GM12801 (cell line): Measurements from ENCODE around the gene MTMR2.

Experiments used
- TF ChIP-seq, protein P1 (sequence below): IDR thresholded peaks from one replicate; pipeline ENCODE4 v1.5.1; 2011; ENCODE audit warnings: control low read depth; ENCODE audit not compliant: insufficient read length; ENCODE audit errors: extremely low read depth

Gene MTMR2

DNA sequence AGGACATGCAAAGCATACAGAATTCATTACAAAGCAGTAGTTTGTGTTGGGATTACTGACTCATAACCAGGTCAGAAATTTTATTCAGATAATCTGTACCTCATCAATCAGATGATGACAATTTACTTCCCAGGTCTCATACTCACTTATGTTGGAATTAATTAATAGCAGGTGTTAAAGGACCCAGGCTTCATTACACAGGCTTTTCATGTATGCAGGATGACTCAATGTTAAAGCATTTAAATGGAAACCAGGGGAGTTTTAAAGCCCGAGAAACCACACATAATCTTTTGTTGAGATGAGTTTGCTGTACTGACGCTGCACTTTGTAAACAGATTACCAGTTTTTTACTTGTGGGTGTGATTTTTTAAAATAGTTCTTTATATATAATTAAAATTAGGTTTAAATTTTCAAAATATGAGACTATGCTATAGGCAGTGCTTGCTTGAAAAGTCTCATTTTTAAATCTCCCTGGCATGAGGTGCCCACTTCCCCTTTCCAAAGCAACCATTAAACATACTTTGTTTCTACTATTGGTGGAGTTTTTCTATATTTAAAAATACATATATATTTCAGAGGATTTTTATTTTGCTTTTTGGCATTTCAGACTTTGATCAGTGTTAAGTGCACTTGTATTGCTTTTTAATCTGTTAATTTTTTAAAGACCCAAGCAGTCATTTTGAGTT lies 92.6 kb downstream of the MTMR2 start:
- TF ChIP-seq, protein P1, sequence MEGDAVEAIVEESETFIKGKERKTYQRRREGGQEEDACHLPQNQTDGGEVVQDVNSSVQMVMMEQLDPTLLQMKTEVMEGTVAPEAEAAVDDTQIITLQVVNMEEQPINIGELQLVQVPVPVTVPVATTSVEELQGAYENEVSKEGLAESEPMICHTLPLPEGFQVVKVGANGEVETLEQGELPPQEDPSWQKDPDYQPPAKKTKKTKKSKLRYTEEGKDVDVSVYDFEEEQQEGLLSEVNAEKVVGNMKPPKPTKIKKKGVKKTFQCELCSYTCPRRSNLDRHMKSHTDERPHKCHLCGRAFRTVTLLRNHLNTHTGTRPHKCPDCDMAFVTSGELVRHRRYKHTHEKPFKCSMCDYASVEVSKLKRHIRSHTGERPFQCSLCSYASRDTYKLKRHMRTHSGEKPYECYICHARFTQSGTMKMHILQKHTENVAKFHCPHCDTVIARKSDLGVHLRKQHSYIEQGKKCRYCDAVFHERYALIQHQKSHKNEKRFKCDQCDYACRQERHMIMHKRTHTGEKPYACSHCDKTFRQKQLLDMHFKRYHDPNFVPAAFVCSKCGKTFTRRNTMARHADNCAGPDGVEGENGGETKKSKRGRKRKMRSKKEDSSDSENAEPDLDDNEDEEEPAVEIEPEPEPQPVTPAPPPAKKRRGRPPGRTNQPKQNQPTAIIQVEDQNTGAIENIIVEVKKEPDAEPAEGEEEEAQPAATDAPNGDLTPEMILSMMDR = no peak

DNA sequence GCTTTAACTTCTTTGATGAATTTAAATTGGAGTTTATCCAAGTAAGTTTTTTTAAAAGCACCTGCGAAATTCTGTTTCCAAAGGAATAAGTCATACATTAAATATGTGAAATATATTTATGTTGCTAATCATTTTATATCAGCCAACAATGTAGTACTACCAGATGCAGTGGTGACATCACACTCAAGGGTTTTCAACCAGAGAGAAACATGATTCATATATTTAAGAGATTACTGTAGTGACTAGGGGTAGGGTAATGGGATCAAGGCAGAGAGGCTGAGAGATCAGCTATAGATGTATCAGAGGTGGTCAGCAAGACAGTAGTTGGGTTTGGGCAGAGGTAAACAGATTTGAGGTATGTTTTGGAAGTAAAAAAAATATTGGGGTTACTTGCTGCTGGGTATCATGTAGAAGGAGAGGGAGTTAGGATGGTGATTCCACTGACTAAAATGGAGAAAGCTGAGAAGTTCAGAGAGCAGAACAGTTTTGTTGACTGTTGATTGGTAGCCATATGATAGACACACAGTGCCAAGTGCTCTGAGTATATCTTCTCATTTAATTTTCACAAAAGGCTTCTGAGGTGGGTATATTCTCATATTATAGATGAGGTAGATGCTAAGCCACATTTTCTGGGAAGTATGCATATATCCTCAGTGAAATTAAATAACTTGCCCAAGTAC lies 94.2 kb downstream of the MTMR2 start:
- TF ChIP-seq, protein P1 = no peak

DNA sequence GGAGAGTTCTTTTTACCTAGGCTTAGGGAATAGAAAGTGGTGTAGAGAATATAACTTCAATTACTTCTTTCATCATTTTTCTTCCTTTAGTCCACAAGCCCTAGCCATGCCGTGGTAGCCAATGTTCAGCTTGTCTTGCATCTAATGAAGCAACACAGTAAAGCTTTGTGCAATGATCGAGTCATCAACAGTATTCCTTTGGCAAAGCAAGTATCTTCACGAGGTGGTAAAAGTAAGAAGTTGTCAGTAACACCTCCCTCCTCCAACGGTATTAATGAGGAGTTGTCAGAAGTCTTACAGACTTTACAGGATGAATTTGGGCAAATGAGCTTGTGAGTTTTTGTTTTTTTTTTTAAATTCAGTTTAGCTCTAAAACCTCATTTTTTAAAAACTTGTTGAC lies 96.2 kb downstream of the MTMR2 start:
- TF ChIP-seq, protein P1 = no peak

DNA sequence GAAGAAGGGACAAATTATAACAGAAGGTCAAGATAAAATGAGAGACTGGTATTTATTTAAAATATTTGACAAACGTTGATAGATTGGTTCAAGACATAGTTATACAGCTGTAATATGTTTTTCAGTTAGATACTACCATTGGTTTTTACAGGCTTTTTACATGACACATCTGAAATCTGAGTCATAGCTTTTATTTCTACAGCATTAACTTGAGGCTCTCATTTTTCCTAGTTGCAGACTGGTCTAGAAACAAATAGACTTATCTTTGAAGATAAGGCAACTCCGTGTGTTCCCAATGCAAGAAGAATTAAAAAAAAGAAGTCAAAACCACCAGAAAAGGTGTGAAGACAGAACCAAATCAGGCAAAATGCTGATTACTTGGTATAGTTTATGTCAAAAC lies 102.3 kb downstream of the MTMR2 start:
- TF ChIP-seq, protein P1 = no peak

DNA sequence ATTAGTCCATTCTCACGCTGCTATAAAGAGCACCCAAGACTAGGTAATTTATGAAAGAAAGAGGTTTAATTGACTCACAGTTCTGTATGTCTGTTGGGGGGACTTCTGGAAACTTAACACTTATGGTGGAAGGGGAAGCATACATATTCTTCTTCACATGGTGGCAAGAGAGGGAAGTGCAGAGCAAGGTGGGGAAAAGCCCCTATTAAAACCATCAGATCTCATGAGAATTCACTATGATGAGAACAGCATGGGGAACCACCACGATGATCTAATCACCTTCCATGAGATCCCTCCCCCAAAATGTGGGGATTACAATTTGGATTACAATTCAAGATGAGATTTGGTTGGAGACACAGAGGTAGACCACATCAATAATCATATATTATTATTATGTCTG lies 107.9 kb downstream of the MTMR2 start:
- TF ChIP-seq, protein P1 = no peak

DNA sequence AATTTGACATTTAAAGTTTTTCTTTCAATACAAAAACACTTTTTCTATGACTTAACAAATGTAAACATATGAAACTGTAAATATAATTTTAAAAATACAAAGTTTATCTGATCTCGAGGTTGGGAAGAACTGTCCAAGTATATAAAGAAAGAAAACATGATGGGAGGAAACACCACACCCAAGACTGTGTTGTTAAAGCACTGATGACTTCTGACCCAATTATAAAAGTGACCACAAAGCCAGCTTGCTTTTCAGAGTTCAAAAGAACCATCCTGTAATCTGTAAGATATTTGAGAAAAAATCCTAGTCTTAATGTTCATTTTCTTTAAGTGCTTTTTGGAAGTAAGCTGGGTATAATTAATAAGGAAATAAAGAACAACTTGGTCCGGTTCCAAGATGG lies 118.0 kb downstream of the MTMR2 start:
- TF ChIP-seq, protein P1 = no peak

DNA sequence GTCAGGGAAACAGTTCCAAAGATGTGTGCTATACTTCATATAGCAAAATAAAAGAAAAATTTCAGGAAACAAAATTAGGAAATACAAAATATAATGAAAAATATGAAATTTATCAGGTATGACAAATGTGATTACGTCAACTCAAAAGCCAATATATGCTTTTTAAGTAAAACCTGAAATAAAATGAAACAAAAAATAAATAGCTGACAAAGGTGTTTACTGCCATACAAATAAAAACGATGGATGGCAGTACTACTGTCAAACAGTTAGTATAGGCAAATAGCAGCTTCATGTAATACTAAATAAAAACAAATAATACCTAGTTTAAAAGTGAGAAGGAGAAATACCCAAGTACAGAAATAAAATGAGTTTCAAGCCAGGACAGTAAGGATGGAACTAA lies 119.9 kb downstream of the MTMR2 start:
- TF ChIP-seq, protein P1 = no peak
